Heart left ventricle (tissue), 16 donors: ENCODE results near the gene DOCK9. TPM values are rescaled to one million over a fixed set of nuclear protein-coding genes. Genes with fewer than 3 reads are reported as not detected.

Source experiments
- ATAC-seq, 4 donors: fragments of 200-7000 bp; cut with Tn5 transposase; one replicate each; pipeline ENCODE4 v1.9.1; 2020 to 2022; ENCODE audit warnings: moderate library complexity in 4 of 4, mild to moderate bottlenecking in 3 of 4, moderate number of reproducible peaks in 1 of 4
- DNase-seq, 5 donors: peaks; one replicate each; pipeline ENCODE4 v3.0.0-alpha.2; 2020
- H3K27ac ChIP-seq, 12 donors: fragments of 200-600 bp; sonication (generic) in 4 of 12; one replicate each; pipeline versions ENCODE4 v1.5.0 to v1.8.0; 2016 to 2022; ENCODE audit warnings: mild to moderate bottlenecking in 2 of 12
- H3K27me3 ChIP-seq, 9 donors: fragments of 200-600 bp; sonication (generic) in 2 of 9; one replicate each; pipeline versions ENCODE4 v1.5.1 to v1.8.0; 2016 to 2022; ENCODE audit warnings: mild to moderate bottlenecking in 3 of 9
- H3K36me3 ChIP-seq, 9 donors: fragments of 200-600 bp; sonication (generic) in 2 of 9; one replicate each; pipeline versions ENCODE4 v1.5.0 to v1.8.0; 2018 to 2022; ENCODE audit warnings: mild to moderate bottlenecking in 2 of 9
- H3K4me1 ChIP-seq, 12 donors: fragments of 200-600 bp; sonication (generic) in 4 of 12; one replicate each; pipeline versions ENCODE4 v1.5.0 to v1.8.0; 2016 to 2022; ENCODE audit warnings: mild to moderate bottlenecking in 3 of 12
- H3K4me3 ChIP-seq, 12 donors: fragments of 200-600 bp; sonication (generic) in 4 of 12; one replicate each; pipeline versions ENCODE4 v1.5.0 to v1.8.0; 2017 to 2022; ENCODE audit warnings: mild to moderate bottlenecking in 9 of 12, moderate library complexity in 4 of 12
- H3K9me3 ChIP-seq, 12 donors: fragments of 200-600 bp; sonication (generic) in 4 of 12; one replicate each; pipeline versions ENCODE4 v1.5.0 to v1.8.0; 2016 to 2022; ENCODE audit warnings: mild to moderate bottlenecking in 1 of 12
- POLR2A ChIP-seq, 2 donors: fragments of 450-650 bp; IDR thresholded peaks; one replicate each; pipeline ENCODE4 v1.6.1; 2017; ENCODE audit warnings: antibody characterized with exemption in 2 of 2, mild to moderate bottlenecking in 2 of 2, moderate library complexity in 2 of 2
- WGBS, 4 donors: extraction: QIAGEN DNeasy Blood & Tissue Kit in 2 of 4; methylation state at CpG; one replicate each; pipeline versions ENCODE4 v1.1.5 to v1.1.7; 2013 to 2018; 5-methylcytosine and 5-hydroxymethylcytosine counted together
- intact Hi-C, 10 donors: fragments of 100-400 bp; cut with DNase I; formaldehyde crosslinking; loops; one replicate each; pipeline versions ENCODE4 v1.11.1 to v1.14.2; 2022
- polyA plus RNA-seq, 2 donors: library from polyadenylated mRNA; stranded (reverse); fragments of 200-250 nt; gene quantifications; one replicate each; pipeline ENCODE4 v1.2.3, GENCODE V29; 2013
- total RNA-seq, 9 donors: library from RNA; depleted of rRNA in 2 of 9; stranded (reverse); fragments of >200 nt in 2 of 9; fragmentation: NEBNext Ultra II Directional in 3 of 9; extraction: Animal tissue kit (Norgen Biotek cat#: 25700) in 3 of 9; gene quantifications; one replicate each; pipeline versions ENCODE4 v1.1.0 to v1.2.4, GENCODE V29; 2016 to 2023
- TF ChIP-seq, protein P1 (sequence below), 12 donors: fragments of 200-600 bp; sonication (generic) in 4 of 12; IDR thresholded peaks; one replicate each; pipeline versions ENCODE4 v1.5.0 to v1.8.0; 2018 to 2022; ENCODE audit warnings: antibody characterized with exemption in 12 of 12, mild to moderate bottlenecking in 5 of 12
- donor health status: ischemic (EF 13 %, LVEDD 7.1; RV severe dilation, severe dysfunction).
- donor health status: healthy with polysubstance abuse.
- donor health status: DM: no; HTN: yes; CAD: no.
- donor health status: DM: no; HTN: no; CAD: no.
- donor health status: ischemic (EF 25% LVEDD 6.9; RV normal size, moderate dysfunction).
- donor health status: ischemic (EF 25% LVEDD 5.7; RV mildly dilated, moderate dysfunction).
- donor health status: healthy.
- donor health status: DM: yes; HTN: yes; CAD: no.
- donor health status: ischemic (EF 35%, LVEDD 5.7; RV mildly dilated, moderate dysfunction).
- donor health status: nonischemic (EF 11% LVEDD 7.7; RV severe dilation, severe dysfunction).
- donor health status: DM: yes; HTN: yes; CAD: no.
- donor health status: PGD.
- donor health status: ischemic (EF 29% LVEDD 5.4; RV normal size, mild dysfunction).
- donor health status: nonischemic (EF 23%, LVEDD 6.1; RV moderate dilation, normal function).

The DOCK9 gene
- total and polyA plus RNA-seq, 11 donors: 21.4 to 128 (median 45.2) TPM

DNA sequence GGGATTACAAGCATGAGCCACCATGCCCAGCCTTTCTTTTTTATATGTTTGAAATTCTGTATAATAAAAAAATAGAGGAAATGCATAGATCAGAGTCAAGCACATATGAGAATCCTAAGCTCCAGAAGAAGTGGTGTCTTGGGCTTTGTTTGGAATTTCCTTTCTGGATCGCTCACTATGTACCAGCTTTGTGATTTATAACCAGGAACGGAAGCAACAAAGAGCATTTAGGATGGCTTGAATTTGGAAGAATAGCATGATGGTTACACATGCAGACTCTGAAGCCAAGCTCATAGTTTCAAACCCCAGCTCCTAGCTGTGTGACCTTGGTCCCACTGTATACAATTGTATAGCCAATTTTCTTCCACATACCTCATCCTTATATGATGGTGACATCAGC is 197.4 kb downstream of the DOCK9 start:
- no peaks in the 10 kb centered on the region for H3K36me3 ChIP-seq
- TF ChIP-seq, protein P1, sequence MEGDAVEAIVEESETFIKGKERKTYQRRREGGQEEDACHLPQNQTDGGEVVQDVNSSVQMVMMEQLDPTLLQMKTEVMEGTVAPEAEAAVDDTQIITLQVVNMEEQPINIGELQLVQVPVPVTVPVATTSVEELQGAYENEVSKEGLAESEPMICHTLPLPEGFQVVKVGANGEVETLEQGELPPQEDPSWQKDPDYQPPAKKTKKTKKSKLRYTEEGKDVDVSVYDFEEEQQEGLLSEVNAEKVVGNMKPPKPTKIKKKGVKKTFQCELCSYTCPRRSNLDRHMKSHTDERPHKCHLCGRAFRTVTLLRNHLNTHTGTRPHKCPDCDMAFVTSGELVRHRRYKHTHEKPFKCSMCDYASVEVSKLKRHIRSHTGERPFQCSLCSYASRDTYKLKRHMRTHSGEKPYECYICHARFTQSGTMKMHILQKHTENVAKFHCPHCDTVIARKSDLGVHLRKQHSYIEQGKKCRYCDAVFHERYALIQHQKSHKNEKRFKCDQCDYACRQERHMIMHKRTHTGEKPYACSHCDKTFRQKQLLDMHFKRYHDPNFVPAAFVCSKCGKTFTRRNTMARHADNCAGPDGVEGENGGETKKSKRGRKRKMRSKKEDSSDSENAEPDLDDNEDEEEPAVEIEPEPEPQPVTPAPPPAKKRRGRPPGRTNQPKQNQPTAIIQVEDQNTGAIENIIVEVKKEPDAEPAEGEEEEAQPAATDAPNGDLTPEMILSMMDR (IDR thresholded peaks at IDR 0.05): no peak
- no peak for TF ChIP-seq POLR2A (IDR thresholded peaks at IDR 0.05)
- WGBS, 4 donors: 51 to 58% (median 55%) methylated on average over 2 of the region's 2 CpGs
- H3K27me3 ChIP-seq: peaks cover 0 to 12% (median 0%) of the 10 kb centered on the region in 9 donors
- no peak for DNase-seq
- H3K9me3 ChIP-seq: no peaks in the 10 kb centered on the region
- H3K27ac ChIP-seq: no peak overlapping the region
- no peak overlapping the region for H3K4me3 ChIP-seq
- no peak for ATAC-seq
- intact Hi-C loops: no loop called here
- no peaks in the 10 kb centered on the region for H3K4me1 ChIP-seq

DNA sequence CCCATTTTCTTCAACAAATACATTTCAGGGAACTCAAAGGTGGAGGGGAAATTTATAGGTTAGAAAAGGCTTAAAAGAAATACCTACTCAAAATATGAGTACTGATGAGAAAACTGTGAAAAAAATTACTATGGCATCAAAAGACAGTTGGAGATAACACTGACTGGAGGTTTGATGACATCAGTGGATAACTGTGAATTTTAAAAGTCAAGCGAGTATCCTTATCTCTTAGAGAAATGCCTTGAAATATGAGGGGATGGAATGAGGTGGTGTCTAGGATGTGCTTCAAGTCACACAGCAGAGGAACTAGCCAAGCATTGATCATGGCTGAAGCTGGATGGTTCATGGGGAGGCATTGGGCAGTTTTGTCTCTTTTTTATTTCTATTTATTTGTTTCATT is 198.2 kb downstream of the DOCK9 start:
- ATAC-seq: no peak

DNA sequence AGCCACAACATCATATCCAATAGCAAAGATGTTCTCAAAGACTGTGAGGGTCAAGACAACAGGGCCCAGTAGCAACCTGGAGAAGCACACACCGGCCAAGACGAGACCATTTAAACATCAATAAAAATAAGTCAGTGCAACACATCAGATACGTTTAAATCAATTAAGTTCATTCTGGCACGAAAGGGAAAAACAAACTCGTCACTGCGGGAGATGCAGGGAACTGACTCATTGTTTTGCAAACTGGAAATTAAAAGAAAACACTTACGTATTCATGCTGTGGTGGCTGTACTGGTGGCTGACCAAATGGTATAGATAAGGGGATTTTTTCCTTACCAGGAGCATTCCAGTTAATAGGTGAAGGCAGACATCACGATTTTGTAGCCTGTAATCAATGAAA is 199.1 kb downstream of the DOCK9 start:
- ATAC-seq (no peak), DNase-seq (no peak)
- Histone ChIP-seq H3K9me3 (no peaks in the 10 kb centered on the region), H3K36me3 (no peaks in the 10 kb centered on the region), H3K27me3 (peaks cover 0 to 12% (median 0%) of the 10 kb centered on the region in 9 donors), H3K27ac (no peak overlapping the region), H3K4me3 (no peak overlapping the region), H3K4me1 (no peaks in the 10 kb centered on the region)
- intact Hi-C loops: no loop called here
- TF ChIP-seq, protein P1 (IDR thresholded peaks at IDR 0.05): no peak
- TF ChIP-seq POLR2A (IDR thresholded peaks at IDR 0.05): no peak
- 65 to 70% (median 68%) methylated on average over 8 of the region's 8 CpGs for whole genome bisulfite sequencing, 4 donors

More for the DNA sequence above, 198.2 kb downstream of the DOCK9 start:
- H3K4me3 ChIP-seq: no peak overlapping the region
- no peak for TF ChIP-seq POLR2A (IDR thresholded peaks at IDR 0.05)
- TF ChIP-seq, protein P1 (IDR thresholded peaks at IDR 0.05): no peak
- H3K27ac ChIP-seq: no peak overlapping the region
- intact Hi-C loops: no loop called here
- no peaks in the 10 kb centered on the region for H3K4me1 ChIP-seq
- 56 to 62% (median 58%) methylated on average over 1 of the region's 1 CpG for WGBS, 4 donors
- H3K9me3 ChIP-seq: no peaks in the 10 kb centered on the region
- no peak for DNase-seq
- peaks cover 0 to 12% (median 0%) of the 10 kb centered on the region in 9 donors for H3K27me3 ChIP-seq
- no peaks in the 10 kb centered on the region for H3K36me3 ChIP-seq

DNA sequence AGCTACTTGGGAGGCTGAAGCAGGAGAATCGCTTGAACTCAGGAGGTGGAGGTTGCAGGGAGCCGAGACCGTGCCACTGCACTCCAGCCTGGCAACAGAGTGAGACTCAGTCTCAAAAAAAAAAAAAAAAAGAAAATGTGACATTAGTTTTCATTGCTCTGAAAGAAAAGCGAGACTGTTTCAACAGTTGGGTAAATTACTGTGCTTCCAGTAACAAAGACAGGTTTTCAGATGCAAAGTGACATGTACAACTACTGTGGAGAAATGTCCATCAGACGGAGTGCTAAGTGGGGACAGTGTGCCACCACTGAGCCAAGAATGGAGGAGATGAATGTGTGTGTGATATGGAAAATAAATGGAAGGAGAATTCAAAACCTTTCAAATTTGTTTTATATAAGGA is 201.2 kb downstream of the DOCK9 start:
- intact Hi-C loops: no loop called here
- WGBS, 4 donors: 83 to 88% (median 86%) methylated on average over 5 of the region's 5 CpGs
- Histone ChIP-seq H3K9me3 (no peaks in the 10 kb centered on the region), H3K27me3 (peaks cover 0 to 7% (median 0%) of the 10 kb centered on the region in 9 donors), H3K4me3 (no peak overlapping the region), H3K4me1 (no peaks in the 10 kb centered on the region), H3K27ac (no peak overlapping the region), H3K36me3 (no peaks in the 10 kb centered on the region)
- no peak for DNase-seq
- ATAC-seq: no peak
- TF ChIP-seq, protein P1 (IDR thresholded peaks at IDR 0.05): no peak
- no peak for TF ChIP-seq POLR2A (IDR thresholded peaks at IDR 0.05)
